GDM1 (cell line): Measurements from ENCODE around the gene IFNL3.
"Not testable (repeated sequence)": the region's sequence is repeated elsewhere in the genome, so short reads cannot be mapped to it uniquely, and the experiment has no call there.

ENCODE experiments used
- DNase-seq: peaks from one replicate; lab custom pipeline; 2025; lab: John Stamatoyannopoulos, UW

Gene IFNL3

DNA sequence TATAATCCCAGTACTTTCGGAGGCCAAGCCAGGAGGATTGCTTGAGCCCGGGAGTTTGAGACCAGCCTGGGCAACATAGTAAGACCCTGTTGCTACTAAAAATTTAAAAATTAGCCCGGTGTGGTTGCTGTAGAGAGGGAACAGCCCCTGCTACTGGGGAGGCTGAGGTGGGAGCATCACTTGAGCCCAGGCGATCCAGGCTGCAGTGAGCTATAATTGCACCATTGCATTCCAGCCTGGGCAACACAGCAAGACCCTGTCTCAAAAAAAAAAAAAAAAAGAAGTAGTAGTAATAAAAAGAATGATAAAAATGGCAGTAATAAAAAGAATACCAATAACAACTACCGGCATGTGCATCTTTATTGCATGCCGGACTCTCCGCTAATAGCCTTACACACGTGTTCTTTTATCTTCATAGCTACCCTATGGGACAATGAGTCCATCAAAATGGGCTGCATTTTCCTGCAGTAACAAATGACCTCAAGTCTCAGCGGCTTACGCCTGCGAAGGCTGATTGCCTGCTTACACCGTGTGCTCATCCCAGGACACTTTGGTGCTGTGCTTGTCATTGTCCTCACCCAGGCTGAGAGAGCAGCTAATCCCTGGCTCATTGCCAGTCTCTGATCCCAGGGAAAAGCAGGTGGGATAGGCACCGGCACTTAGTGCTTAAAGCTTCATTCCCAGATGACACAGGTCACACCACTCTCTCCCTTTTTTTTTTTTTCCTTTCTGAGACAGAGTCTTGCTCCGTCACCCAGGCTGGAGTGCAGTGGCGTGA lies 26.4 kb downstream of the IFNL3 start:
- DNase-seq, result no peak

DNA sequence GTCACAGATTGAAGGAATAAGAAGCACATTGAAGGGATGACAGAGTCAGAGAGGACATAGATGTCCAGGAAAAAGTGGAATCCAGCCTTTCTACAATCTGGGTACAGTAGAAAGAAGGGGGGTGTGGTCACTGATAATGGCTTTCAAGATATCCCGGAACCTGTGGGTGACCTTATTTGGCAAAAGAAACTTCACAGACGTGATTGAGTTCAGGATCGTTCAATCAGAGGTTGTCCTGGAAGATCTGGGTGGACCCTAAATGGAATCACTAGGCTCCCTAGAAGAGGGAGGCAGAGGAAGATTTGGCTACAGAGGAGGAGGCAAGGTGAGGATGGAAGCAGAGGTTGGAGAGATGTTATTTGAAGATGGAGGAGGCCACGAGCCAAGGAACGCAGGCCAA lies 27.7 kb downstream of the IFNL3 start:
- DNase-seq, result no peak

DNA sequence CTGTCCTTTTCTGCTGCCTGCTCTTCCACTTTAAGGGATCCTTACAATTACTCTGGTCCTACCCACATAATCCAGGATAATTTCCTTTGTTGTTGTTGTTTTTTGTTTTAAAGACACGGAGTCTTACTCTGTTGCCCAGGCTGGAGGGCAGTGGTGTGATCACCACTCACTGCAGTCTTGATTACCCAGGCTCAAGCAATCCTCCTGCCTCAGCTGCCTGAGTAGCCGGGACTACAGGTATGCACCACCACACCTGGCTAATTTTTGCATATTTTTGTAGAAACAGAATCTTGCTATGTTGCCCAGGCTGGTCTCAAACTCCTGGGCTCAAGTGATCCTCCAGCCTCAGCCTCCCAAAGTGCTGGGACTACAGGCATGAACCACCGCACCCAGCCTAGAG lies 29.5 kb downstream of the IFNL3 start:
- not testable (repeated sequence) for DNase-seq

DNA sequence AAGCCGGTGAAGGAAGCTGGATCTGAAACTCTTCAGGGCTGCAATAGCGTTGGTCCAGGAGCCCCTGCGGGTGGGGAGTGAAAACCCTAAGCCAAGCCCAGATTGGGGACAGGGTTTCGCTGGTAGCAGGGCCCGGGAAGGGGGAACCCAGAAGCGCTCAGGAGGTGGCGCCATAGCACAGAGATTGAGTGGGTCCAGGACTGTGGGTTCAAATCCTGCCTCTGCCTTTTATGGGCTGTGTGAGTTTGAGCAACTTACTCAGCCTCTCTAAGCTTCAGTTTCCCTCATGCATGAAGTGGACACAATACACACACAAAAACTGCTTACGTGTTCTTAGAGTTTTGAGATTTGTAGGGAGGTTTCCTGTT lies 32.4 kb downstream of the IFNL3 start:
- no peak for DNase-seq

DNA sequence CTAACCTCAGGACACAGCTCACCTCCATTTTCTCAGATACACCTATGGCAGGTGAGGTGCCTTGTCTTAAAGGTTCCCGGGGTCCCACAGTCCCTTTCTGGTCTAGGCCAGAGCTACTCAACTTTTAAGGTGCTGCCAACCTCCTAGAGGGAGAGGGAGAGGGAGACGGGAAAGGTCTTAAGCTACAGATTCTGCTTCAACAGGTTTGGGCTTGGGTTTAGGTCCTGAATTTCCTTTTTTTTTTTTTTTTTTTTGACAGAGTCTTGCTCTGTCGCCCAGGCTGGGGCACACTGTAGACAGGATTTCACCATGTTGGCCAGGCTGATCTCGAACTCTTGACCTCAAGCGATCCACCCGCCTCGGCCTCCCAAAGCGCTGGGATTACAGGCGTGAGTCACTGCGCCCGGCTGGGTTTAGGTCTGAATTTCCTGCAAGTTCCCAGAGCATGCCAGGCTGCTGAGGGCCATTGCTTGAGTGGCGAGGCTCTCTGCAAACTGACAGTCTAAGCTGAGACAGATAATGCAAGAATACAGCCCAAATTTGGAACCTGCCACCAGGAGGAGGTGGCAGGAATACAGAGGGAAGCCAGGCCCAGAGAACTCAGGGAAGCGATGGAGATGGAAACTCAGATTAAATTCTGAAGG lies 33.0 kb downstream of the IFNL3 start:
- DNase-seq, result no peak

DNA sequence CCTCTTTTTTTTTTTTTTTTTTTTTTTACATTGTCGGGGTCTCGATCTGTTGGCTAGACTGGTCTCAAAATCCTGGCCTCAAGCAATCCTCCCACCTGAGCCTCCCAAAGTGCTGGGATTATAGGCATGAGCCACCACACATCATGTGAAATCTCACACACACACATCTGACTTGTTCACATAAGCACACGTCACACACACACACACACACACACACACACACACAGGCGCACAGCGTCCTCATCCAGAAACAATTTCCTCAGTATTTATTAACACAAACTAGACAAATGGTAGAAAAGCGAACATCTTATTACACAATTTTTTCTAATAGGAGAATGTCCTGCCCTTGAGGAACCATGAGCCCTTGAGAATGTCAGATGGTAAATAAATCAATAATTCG lies 35.6 kb downstream of the IFNL3 start:
- no peak for DNase-seq

DNA sequence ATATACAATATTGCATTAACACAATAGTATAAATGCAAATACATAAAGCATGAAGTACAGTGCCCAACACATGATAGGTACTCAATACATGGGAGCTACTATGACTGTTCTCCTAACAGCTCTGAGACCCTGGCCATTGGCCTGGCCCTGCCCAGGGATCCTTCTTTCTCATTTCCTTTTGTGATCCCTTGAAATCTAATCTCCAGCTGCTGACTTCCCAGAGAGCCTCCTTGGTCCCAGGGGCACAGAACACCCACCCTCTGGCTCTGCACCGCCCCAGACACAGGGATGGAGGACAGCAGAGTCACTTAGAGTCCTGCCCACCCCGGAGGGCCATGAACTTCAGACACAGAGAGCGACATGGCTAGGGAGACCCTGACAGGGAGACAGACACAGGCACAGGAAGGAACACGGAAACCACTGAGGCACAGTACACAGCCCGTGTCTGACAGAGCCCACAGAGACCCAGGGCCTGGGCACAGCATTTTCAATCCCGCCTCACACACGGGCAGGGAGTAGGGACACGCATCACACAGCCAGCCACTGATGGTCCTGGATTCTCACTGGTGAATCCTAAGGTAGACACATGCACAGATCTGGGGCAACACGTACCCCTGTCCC lies 36.5 kb downstream of the IFNL3 start:
- DNase-seq, result no peak

DNA sequence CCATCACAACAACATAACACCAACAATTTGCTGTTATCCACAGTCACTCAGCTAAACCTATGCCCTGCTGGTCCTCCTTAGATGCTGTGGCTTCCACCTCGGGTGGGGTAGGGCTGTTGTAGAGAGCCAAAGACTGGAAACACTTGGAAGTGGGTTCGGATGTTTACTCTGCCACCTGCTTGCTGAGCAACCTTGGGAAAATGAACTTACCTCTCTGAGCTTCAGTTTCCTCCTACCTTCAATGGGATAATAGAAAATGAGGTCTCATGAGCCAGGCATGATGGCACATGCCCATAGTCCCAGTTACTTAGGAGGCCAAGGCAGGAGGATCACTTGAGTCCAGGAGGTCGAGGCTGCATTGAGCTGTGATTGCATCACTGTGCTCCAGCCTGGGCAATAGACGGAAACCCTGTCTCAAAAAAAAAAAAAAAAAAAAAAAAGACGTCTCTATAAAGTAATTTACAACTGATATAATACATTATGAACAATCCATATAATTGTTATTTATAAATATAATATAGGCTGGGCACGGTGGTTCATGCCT lies 37.4 kb downstream of the IFNL3 start:
- DNase-seq, result no peak

DNA sequence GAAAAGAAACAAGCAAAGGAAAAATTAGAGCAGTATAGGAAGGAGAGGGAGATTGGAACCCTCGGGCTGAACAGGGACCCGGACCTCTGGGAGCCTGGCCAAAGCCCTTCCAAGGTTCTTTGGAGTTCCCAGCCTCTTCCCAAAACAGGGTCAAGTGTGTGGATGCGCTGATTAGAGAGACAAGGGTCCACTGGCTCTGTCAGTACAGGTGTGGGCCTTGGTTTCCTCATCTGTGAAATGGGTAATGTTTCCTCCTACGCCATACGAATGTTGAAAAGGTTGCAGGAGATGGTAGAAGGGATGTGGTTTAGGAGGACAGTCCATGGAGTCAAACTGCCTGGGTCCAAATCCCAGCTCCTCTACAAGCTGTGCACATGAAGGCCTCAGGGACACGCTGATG lies 38.7 kb downstream of the IFNL3 start:
- DNase-seq, result no peak

DNA sequence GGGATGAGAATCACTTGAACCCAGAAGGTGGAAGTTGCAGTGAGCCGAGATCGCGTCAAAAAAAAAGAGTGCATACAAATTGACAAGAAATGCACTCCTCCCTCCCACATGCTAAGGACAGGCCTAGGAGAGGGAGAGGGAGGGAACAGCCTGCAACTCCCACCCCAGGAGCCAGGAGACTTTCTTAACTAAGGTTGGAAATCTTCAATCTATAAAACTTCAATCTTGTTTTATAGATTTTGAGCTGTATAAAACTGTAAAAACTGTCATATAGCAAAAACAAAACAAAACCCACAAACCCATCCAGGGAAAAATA lies 39.4 kb downstream of the IFNL3 start:
- DNase-seq, result no peak

DNA sequence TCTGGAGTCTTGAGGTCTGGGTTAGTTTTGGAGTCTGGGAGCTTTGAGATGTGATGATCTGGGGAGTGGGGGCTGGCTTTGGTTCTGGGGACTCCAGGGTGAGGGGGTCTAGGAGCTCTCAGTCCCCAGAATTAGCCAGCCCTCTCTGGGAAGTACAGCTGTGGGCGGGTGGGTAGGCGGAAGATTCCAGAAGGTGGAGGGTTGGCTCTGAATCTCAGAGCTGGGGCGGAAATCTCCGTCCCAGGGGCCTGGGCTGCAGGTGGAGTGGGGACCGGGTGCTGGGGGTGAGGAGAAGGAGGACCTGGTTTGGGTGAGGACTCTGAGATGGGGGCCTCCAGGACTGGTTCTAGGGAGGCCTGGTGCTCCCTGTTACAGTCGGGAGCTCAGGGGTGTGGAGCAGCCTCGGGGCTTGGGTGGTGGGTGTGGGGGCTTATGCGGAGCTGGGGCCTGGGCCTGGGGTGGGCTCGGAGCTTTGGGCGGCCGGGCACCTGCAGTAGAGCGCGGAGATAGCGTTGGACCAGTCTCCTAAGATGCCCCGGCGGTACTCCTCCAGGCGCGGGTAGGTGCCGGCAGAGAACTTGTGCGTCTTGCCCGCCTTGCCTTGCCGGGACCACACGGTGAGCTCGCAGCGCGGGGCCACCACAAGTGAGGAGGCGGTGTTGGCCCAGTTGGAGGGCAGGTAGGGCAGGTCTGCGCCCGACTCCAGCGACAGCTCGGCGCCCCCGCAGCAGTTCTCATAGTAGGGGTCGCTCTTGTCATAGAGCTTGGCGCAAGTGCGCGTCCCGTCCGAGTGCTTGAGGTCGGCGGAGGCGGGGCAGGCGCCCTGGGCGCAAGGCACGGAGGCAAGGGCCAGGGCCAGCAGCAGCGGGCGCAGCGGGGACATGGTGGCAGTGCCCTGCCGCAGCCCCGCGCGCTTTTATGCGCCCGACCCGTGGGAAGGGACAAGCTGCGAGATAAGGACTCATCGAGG lies 41.1 kb downstream of the IFNL3 start, which contains the start of gene SYCN:
SYCN (minus strand) TSS at position 892 of the 970 bp plus-strand sequence; CDS start at position 883, 9 bp downstream.
- DNase-seq, result no peak

DNA sequence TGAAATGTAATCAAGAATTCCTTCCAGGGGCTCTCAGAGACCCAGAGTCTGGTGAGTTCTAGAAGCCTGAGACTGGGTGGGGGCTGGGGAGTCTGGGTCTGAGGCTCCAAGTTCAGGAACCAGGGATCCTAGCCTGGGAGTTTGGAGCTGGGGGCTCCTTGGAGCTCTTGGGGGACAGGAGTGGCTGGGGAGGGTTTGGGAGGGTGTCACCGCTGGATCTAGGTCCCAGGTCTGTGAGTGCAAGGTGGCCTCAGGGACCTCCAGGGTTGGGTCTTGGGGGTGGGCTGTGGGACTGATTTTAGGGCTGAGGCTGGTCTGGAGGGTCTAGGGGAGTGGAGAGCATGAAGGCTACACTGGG lies 41.8 kb downstream of the IFNL3 start:
- no peak for DNase-seq

DNA sequence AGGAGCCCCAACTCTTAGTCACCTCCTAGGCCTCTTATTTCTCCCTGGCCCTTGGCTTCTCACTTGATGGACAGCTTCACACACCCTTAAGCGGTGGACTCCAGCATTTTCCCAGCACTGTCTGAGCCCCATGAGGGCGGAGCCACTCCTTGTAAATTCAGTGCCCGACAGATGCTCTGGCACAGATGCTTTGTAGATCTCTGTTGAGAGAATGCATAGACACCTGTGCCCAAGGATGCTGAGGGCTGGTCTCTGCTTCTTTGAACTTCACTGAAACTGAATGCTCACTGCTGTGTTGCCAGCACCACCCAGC lies 44.0 kb downstream of the IFNL3 start:
- DNase-seq, result no peak

DNA sequence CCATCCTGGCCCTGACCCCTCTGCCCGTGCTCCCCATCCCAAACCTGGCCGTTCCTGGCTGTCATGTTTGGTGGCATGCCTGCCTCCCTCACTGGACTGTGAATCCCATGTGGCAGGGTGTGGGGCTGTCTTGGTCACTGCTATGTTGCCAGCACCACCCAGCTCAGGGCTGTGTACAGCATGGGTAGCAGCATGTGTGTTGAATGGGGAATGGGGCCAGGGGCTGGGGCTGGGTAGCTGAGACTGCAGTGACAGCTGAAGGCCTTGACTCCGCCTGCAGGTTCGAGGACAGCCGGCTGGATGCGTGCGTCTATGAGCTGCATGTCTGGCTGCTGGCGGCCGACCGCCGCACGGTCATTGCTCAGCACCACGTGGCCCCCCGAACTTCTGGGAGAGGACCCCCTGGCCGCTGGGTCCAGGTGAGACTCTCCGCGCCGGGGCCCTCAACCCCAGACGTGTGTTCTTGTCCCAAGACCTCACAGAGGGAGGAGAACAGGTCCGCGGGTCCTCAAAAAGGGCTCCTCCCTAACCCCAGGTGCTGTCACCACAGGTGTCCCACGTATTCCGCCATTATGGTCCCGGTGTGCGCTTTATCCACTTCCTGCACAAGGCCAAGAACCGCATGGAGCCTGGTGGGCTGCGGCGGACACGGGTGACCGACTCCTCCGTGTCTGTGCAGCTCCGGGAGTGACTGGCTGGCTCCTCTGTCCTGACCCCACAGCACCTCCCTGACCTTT lies 44.6 kb downstream of the IFNL3 start:
- no peak for DNase-seq

DNA sequence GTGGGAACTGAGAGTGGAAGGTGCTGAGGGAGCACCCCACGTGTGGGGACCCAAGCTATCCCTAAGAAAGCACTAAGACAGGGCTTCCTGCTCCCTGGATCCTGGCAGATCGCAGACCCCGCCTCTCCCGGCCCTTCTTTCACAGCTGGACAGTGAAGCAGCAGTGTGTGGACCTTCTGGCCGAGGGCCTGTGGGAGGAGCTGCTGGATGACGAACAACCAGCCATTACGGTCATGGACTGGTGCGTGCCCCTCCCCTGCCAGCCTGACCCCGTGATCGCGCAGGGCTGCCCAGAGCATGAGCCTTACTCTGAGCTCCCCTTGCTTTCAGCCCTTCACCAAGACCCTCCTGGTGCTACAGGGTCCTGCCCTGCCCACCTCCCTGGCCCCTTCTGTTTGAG lies 45.8 kb downstream of the IFNL3 start:
- DNase-seq, result no peak

DNA sequence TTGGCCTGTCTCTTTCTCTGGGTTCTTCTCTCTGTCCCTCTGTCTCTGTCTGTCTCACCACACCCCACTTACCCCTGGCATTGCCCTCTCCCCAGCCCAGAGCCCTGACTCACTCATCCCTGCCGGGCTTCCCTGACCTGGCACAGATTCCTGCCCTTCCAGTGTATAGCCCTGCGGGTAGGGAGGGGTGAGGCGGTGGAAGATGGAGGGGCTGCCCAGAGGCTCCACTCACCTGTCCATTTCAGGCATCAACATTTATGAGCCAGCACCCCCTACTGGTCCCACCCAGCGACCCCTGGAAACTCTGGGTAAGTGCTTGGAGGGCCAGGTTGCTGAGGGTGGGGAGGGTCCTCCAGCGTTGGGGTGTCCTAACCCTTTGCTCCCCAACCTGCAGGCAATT lies 47.0 kb downstream of the IFNL3 start:
- no peak for DNase-seq

DNA sequence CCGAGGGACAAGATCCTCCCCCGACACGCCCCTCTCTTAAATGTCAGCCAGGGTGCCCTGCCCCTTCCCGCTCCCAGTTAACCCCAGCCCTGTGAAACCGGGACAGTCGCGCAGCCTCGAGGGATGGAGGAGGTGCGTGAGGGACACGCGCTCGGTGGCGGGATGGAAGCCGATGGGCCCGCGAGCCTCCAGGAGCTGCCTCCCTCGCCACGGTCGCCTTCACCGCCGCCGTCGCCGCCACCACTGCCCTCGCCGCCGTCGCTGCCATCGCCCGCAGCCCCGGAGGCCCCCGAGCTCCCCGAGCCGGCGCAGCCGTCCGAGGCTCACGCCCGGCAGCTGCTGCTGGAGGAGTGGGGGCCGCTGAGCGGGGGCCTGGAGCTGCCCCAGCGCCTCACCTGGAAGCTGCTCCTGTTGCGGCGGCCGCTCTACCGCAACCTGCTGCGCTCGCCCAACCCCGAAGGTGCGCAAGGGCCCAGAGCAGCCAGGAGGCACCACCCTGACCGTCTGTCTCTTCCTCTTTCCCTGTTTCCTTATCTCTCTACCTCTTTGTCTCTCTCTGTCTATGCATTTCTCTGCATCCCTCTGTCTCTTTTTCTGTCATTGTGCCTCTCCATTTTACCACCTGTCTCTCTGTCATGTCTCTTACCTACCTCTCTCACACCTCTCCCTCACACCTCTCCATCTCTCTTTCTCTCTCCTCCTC lies 47.8 kb downstream of the IFNL3 start, which contains the start of gene NCCRP1:
NCCRP1 (plus strand) TSS at position 105 of the 703 bp plus-strand sequence; CDS start at position 124, 19 bp downstream.
- no peak for DNase-seq

DNA sequence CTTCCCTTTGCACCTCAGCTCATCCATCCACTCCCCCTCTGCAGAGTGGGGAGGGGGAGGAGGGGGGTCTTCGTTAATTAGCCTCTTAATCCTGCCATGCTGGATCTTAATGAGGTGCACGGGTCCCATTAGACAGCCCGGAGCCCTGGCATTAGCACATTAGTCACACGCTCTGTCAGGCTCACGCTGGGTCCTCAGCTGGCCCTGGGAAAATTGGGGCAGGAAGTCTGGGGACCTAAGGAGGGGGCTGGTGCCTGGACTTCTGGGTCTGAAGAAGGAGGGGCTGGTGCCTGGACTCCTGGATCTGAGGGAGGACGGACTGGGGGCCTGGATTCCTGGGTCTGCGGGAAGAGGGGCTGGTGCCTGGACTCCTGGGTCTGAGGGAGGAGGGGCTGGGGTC lies 48.5 kb downstream of the IFNL3 start:
- no peak for DNase-seq

DNA sequence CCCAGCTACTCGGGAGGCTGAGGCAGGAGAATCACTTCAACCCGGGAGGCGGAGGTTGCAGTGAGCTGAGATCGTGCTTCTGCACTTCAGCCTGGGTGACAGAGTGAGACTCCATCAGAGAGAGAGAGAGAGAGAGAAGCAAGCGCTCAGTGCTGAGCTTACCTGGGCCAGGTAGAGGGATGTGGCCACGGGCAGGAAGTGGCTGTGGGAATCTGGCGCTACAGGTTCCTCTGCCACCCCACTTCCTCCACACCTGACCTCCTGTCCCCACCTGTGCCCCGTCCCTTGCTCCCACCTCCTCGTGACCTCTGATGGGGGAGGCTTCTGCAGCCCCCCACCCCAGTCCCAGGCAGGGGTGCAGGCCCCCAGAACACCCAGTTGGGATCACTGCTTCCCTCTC lies 49.1 kb downstream of the IFNL3 start:
- no peak for DNase-seq

DNA sequence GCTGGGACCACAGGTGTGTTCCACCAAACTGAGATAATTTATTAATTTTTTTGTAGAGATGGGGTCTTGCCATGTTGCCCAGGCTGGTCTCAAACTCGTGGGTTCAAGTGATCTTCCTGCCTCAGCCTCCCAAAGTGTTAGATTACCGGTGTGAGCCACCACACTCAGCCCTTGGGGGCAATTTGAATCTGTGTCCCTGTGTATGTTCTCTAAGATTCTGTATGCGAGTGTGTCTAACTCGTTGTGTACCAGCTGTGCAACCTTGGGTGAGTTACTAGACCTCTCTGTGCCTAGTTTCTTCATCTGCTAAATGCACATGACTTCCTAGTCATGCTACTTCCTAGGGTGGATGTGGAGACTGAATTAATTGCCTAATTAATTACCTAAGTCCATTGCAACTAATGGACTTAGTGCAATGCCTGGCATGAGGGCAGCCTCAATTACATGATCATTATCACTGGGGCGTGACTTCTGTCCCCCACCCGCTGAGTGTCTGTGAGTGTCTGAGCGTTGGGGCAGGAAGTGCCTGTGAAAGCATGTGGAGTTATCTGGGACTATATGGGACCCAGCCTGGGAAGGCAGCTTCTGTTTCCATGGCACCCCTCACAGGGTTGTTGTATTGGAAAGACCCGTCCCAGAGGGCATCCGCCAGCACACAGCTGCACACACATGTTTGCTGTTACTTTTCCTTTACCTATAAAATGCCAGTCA lies 49.8 kb downstream of the IFNL3 start:
- no peak for DNase-seq
